T-cell (primary cell): ENCODE results near the gene TMEM255B. TPM values are rescaled to one million over a fixed set of nuclear protein-coding genes. Genes with fewer than 3 reads are reported as not detected.
"Not testable (repeated sequence)": the region's sequence is repeated elsewhere in the genome, so short reads cannot be mapped to it uniquely, and the experiment has no call there.

Source experiments
- ATAC-seq, 4 experiments: fragments of 200-7000 bp in 3 of 4; fragments of 150-1000 bp in 1 of 4; cut with Tn5 transposase; replicated peaks in 1 of 4; 1 replicate in 3 of 4; 2 replicates in 1 of 4; pipeline ENCODE4 v1.10.0; 2021; ENCODE audit warnings: moderate library complexity in 3 of 4, mild to moderate bottlenecking in 2 of 4, moderate number of reproducible peaks in 1 of 4
- CTCF ChIA-PET, 2 donors: fragments of 300-600 bp; sonication (Branson Sonifier 250); formaldehyde crosslinking; loops; one replicate each; lab custom pipeline; 2022; ENCODE audit warnings: antibody characterized with exemption in 2 of 2; lab: Charles Lee
- POLR2A ChIA-PET, 2 donors: fragments of 300-600 bp; sonication (Branson Sonifier 250); formaldehyde crosslinking; loops; one replicate each; lab custom pipeline; 2022; ENCODE audit warnings: antibody characterized with exemption in 2 of 2; lab: Charles Lee
- DNase-seq, 35 experiments: peaks; one replicate each; pipeline versions ENCODE4 v3.0.0 to v3.0.0-alpha.2; 2013 to 2023
- H3K27ac ChIP-seq: one replicate; pipeline ENCODE4 v1.5.1; 2013; ENCODE audit warnings: low read length
- H3K27me3 ChIP-seq, 2 experiments: replicated peaks in 1 of 2; 1 replicate in 1 of 2; 2 replicates in 1 of 2; pipeline versions ENCODE4 v1.6.1 to v1.7.0; 2013; ENCODE audit warnings: low read length in 1 of 2, mixed read lengths in 1 of 2; ENCODE audit not compliant: control insufficient read depth in 2 of 2, insufficient read depth in 2 of 2; ENCODE audit errors: extremely low read depth in 1 of 2
- H3K36me3 ChIP-seq, 2 donors: 1 replicate in 1 of 2; 2 replicates in 1 of 2; pipeline versions ENCODE4 v1.6.1 to v1.7.0; 2013; ENCODE audit warnings: low read length in 1 of 2; ENCODE audit not compliant: control insufficient read depth in 2 of 2, insufficient read depth in 1 of 2; ENCODE audit errors: extremely low read depth in 1 of 2
- H3K4me1 ChIP-seq, 2 experiments: 1 replicate in 1 of 2; 2 replicates in 1 of 2; pipeline versions ENCODE4 v1.6.1 to v1.7.0; 2013; ENCODE audit warnings: low read length in 2 of 2, mixed read lengths in 1 of 2; ENCODE audit not compliant: insufficient read depth in 2 of 2, control insufficient read depth in 1 of 2; ENCODE audit errors: extremely low read depth in 1 of 2
- H3K4me3 ChIP-seq, 2 donors: 1 replicate in 1 of 2; 2 replicates in 1 of 2; pipeline versions ENCODE4 v1.5.1 to v1.7.0; 2013; ENCODE audit warnings: mild to moderate bottlenecking in 2 of 2, low read length in 1 of 2, moderate library complexity in 1 of 2; ENCODE audit not compliant: control insufficient read depth in 1 of 2; ENCODE audit errors: extremely low read depth in 1 of 2
- H3K9me3 ChIP-seq: 2 replicates; pipeline ENCODE4 v1.7.0; 2013
- H3K27ac Mint-ChIP-seq, 2 donors: one replicate each; pipeline ENCODE4 v1.8.0; 2020 to 2021; ENCODE audit warnings: mild to moderate bottlenecking in 2 of 2, mixed read lengths in 2 of 2
- H3K27me3 Mint-ChIP-seq, 2 donors: one replicate each; pipeline ENCODE4 v1.8.0; 2021 to 2022; ENCODE audit warnings: mixed read lengths in 2 of 2
- H3K36me3 Mint-ChIP-seq: one replicate; pipeline ENCODE4 v1.8.0; 2021; ENCODE audit warnings: mixed read lengths
- H3K4me1 Mint-ChIP-seq, 3 donors: one replicate each; pipeline ENCODE4 v1.8.0; 2020 to 2022; ENCODE audit warnings: mixed read lengths in 3 of 3, mild to moderate bottlenecking in 1 of 3
- H3K4me3 Mint-ChIP-seq, 3 donors: one replicate each; pipeline ENCODE4 v1.8.0; 2020 to 2022; ENCODE audit warnings: mild to moderate bottlenecking in 3 of 3, mixed read lengths in 3 of 3, moderate library complexity in 3 of 3
- H3K9me3 Mint-ChIP-seq, 3 donors: one replicate each; pipeline ENCODE4 v1.8.0; 2020 to 2022; ENCODE audit warnings: mixed read lengths in 3 of 3
- WGBS: methylation state at CpG from one replicate; pipeline ENCODE4 v1.1.5; 2013; ENCODE audit warnings: missing lambda C conversion rate; ENCODE audit not compliant: insufficient coverage; 5-methylcytosine and 5-hydroxymethylcytosine counted together
- total RNA-seq, 35 experiments: library from RNA in 6 of 35; stranded (reverse) in 6 of 35; fragments of 120-200 nt in 1 of 35; gene quantifications; one replicate each; pipeline versions ENCODE4 v1.2.1 to v1.2.4 and lab custom pipeline; 2013 to 2026

TMEM255B gene
- total RNA-seq, 5 donors from 2014 or later (not counting 1 experiment from before 2014, with no cell fraction given): 0.76 to 1.2 (median 0.89) TPM

- H3K36me3 Mint-ChIP-seq, CTCF ChIA-PET, H3K27ac ChIP-seq, H3K36me3 ChIP-seq, ATAC-seq, H3K9me3 Mint-ChIP-seq, POLR2A ChIA-PET, H3K9me3 ChIP-seq: not testable (repeated sequence)
- H3K27me3 ChIP-seq: peaks cover 0 to 31% of the 10 kb centered on the region in 2 experiments
- peaks cover 0 to 23% of the 10 kb centered on the region in 2 experiments for H3K4me1 ChIP-seq
- H3K4me3 ChIP-seq: peak overlapping the region in 1 of 2 donors; percentile 70
- peak overlapping the region in 2 of 3 donors; percentile 78 to 80 for H3K4me3 Mint-ChIP-seq
- peaks cover 7 to 17% (median 10%) of the 10 kb centered on the region in 3 donors for H3K4me1 Mint-ChIP-seq
- 2% methylated on average over 10 of the region's 75 CpGs for WGBS
- H3K27ac Mint-ChIP-seq: peak overlapping the region; percentile 87 to 89
- peaks cover 9 to 14% of the 10 kb centered on the region in 2 donors for H3K27me3 Mint-ChIP-seq
- DNase-seq: peak in 33 of 35 experiments; percentile 28 to 89 (median 65)
These were observed 33.5 kb upstream of the TMEM255B start for GRCh38 chr13:113725329-113726105.

GRCh38 chr13:113726106-113726821 is 32.8 kb upstream of the TMEM255B start:
- Mint-ChIP-seq H3K27ac (peak overlapping the region; percentile 57 to 75), H3K4me3 (peak overlapping the region; percentile 57 to 76 (median 58)), H3K4me1 (peaks cover 7 to 17% (median 10%) of the 10 kb centered on the region in 3 donors), H3K27me3 (peaks cover 9 to 16% of the 10 kb centered on the region in 2 donors)
- H3K9me3 Mint-ChIP-seq, H3K9me3 ChIP-seq, H3K36me3 Mint-ChIP-seq, H3K36me3 ChIP-seq, POLR2A ChIA-PET, CTCF ChIA-PET: not testable (repeated sequence)
- DNase-seq (peak in 22 of 35 experiments; percentile 12 to 57 (median 36)), ATAC-seq (peak in 1 of 4 experiments; percentile 37)
- H3K27me3 ChIP-seq: peaks cover 0 to 37% of the 10 kb centered on the region in 2 experiments
- peak overlapping the region; percentile 72 for H3K27ac ChIP-seq
- 68% methylated on average over 18 of the region's 54 CpGs for WGBS
- peaks cover 0 to 23% of the 10 kb centered on the region in 2 experiments for H3K4me1 ChIP-seq
- peak overlapping the region; percentile 55 to 72 for H3K4me3 ChIP-seq

GRCh38 chr13:113726961-113727411 is 32.0 kb upstream of the TMEM255B start:
- H3K36me3 ChIP-seq: no peaks in the 10 kb centered on the region
- no peaks in the 10 kb centered on the region for H3K36me3 Mint-ChIP-seq
- peak overlapping the region in 1 of 2 donors; percentile 55 for H3K4me3 ChIP-seq
- peak overlapping the region; percentile 63 to 75 for H3K27ac Mint-ChIP-seq
- no peaks in the 10 kb centered on the region for H3K9me3 ChIP-seq
- peaks cover 7 to 17% (median 10%) of the 10 kb centered on the region in 3 donors for H3K4me1 Mint-ChIP-seq
- POLR2A ChIA-PET: no interaction called here
- DNase-seq (no peak), ATAC-seq (no peak)
- no peaks in the 10 kb centered on the region for H3K9me3 Mint-ChIP-seq
- H3K27me3 ChIP-seq: peaks cover 0 to 37% of the 10 kb centered on the region in 2 experiments
- H3K27me3 Mint-ChIP-seq: peaks cover 9 to 16% of the 10 kb centered on the region in 2 donors
- CTCF ChIA-PET: no interaction called here
- H3K4me1 ChIP-seq: peaks cover 0 to 23% of the 10 kb centered on the region in 2 experiments
- peak overlapping the region; percentile 72 for H3K27ac ChIP-seq
- peak overlapping the region in 2 of 3 donors; percentile 39 to 76 for H3K4me3 Mint-ChIP-seq
- 92% methylated on average over 10 of the region's 10 CpGs for WGBS

GRCh38 chr13:113728571-113729054 is 30.4 kb upstream of the TMEM255B start:
- Histone ChIP-seq H3K4me3 (no peak overlapping the region), H3K27me3 (peaks cover 0 to 37% of the 10 kb centered on the region in 2 experiments), H3K36me3 (no peaks in the 10 kb centered on the region), H3K4me1 (peaks cover 0 to 23% of the 10 kb centered on the region in 2 experiments), H3K27ac (no peak overlapping the region), H3K9me3 (no peaks in the 10 kb centered on the region)
- DNase-seq (no peak), ATAC-seq (no peak)
- 91% methylated on average over 16 of the region's 16 CpGs for WGBS
- CTCF ChIA-PET: no interaction called here
- no peaks in the 10 kb centered on the region for H3K36me3 Mint-ChIP-seq
- POLR2A ChIA-PET: no interaction called here
- H3K4me3 Mint-ChIP-seq: no peak overlapping the region
- H3K9me3 Mint-ChIP-seq: no peaks in the 10 kb centered on the region
- H3K27ac Mint-ChIP-seq: no peak overlapping the region
- peaks cover 9 to 16% of the 10 kb centered on the region in 2 donors for H3K27me3 Mint-ChIP-seq
- peaks cover 7 to 14% (median 10%) of the 10 kb centered on the region in 3 donors for H3K4me1 Mint-ChIP-seq

GRCh38 chr13:113729187-113730019 is 29.6 kb upstream of the TMEM255B start:
- H3K27ac Mint-ChIP-seq: peak overlapping the region in 1 of 2 donors; percentile 55

More at GRCh38 chr13:113729187-113730019, 29.6 kb upstream of the TMEM255B start:
- Histone ChIP-seq H3K36me3 (no peaks in the 10 kb centered on the region), H3K27me3 (peaks cover 0 to 37% of the 10 kb centered on the region in 2 experiments), H3K4me3 (no peak overlapping the region), H3K4me1 (peaks cover 0 to 22% of the 10 kb centered on the region in 2 experiments), H3K27ac (no peak overlapping the region), H3K9me3 (no peaks in the 10 kb centered on the region)
- DNase-seq: no peak
- Mint-ChIP-seq H3K4me3 (no peak overlapping the region), H3K36me3 (no peaks in the 10 kb centered on the region), H3K27me3 (peaks cover 9 to 16% of the 10 kb centered on the region in 2 donors), H3K9me3 (no peaks in the 10 kb centered on the region), H3K4me1 (peaks cover 3 to 7% (median 3%) of the 10 kb centered on the region in 3 donors)
- ChIA-PET CTCF (interaction anchor here in 1 of 2 donors (0.7 kb wide), 1 partner anchor 166 kb away, joined by 4 read pairs; no protein-coding TSS in a partner anchor), POLR2A (no interaction called here)
- 66% methylated on average over 34 of the region's 34 CpGs for WGBS
- no peak for ATAC-seq
